ENCODE results near the gene CLMN.

The CLMN gene

GRCh38 chr14:95338436-95338835 is 18.7 kb upstream of the CLMN start:
- H3K4me1 ChIP-seq (ENCODE audit: control insufficient read depth, insufficient read depth, low read length) = no peaks in the 10 kb centered on the region
- no peak overlapping the region for H3K9ac ChIP-seq (ENCODE audit: low read length)
- no peaks in the 10 kb centered on the region for H3K27me3 ChIP-seq (ENCODE audit: control insufficient read depth, insufficient read depth, low read length)
- no peak overlapping the region for H3K4me3 ChIP-seq (ENCODE audit: low read length)
- H3K36me3 ChIP-seq (ENCODE audit: control insufficient read depth, insufficient read depth, low read length) = no peaks in the 10 kb centered on the region
- no peak overlapping the region for H3K27ac ChIP-seq (ENCODE audit: low read depth, low read length)

- Histone ChIP-seq H3K4me1 (ENCODE audit: control insufficient read depth, insufficient read depth, low read length) (no peaks in the 10 kb centered on the region), H3K27ac (ENCODE audit: low read depth, low read length) (no peak overlapping the region), H3K36me3 (ENCODE audit: control insufficient read depth, insufficient read depth, low read length) (no peaks in the 10 kb centered on the region)
Measured at GRCh38 chr14:95337041-95337595, 17.4 kb upstream of the CLMN start.

DNA sequence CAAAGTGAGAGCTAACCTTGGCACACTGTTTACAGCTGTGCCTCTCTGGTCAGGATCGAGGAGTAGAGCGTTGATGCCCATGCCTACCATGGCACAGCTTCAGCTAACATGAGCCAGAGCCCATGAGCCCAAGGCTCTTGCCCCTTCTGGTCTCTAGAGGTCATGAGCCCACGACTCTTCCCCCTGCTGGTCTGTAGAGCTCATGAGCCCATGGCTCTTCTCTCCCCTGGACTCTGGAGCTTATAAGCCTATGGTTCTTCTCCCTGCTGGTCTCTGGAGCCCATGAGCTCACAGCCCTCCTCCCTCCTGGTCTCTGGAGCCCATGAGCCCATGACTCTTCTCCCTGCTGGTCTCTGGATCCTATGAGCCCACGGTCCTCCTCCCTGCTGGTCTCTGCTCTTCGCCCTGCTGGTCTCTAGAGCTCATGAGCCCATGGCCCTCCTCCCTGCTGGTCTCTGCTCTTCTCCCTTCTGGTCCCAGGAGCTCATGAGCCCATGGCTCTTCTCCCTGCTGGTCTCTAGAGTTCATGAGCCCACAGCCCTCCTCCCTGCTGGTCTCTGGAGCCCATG is 16.6 kb upstream of the CLMN start:
- no peaks in the 10 kb centered on the region for H3K36me3 ChIP-seq (ENCODE audit: control insufficient read depth, insufficient read depth, low read length)
- H3K4me3 ChIP-seq (ENCODE audit: low read length) = no peak overlapping the region
- no peaks in the 10 kb centered on the region for H3K27me3 ChIP-seq (ENCODE audit: control insufficient read depth, insufficient read depth, low read length)
- H3K9ac ChIP-seq (ENCODE audit: low read length) = no peak overlapping the region
- H3K27ac ChIP-seq (ENCODE audit: low read depth, low read length) = no peak overlapping the region
- H3K4me1 ChIP-seq (ENCODE audit: control insufficient read depth, insufficient read depth, low read length) = no peaks in the 10 kb centered on the region

More at GRCh38 chr14:95337041-95337595, 17.4 kb upstream of the CLMN start:
- H3K27me3 ChIP-seq (ENCODE audit: control insufficient read depth, insufficient read depth, low read length) = no peaks in the 10 kb centered on the region
- no peak overlapping the region for H3K4me3 ChIP-seq (ENCODE audit: low read length)
- H3K9ac ChIP-seq (ENCODE audit: low read length) = no peak overlapping the region

- Histone ChIP-seq H3K27me3 (ENCODE audit: control insufficient read depth, insufficient read depth, low read length) (no peaks in the 10 kb centered on the region), H3K4me1 (ENCODE audit: control insufficient read depth, insufficient read depth, low read length) (no peaks in the 10 kb centered on the region), H3K9ac (ENCODE audit: low read length) (no peak overlapping the region), H3K36me3 (ENCODE audit: control insufficient read depth, insufficient read depth, low read length) (no peaks in the 10 kb centered on the region), H3K4me3 (ENCODE audit: low read length) (no peak overlapping the region), H3K27ac (ENCODE audit: low read depth, low read length) (no peak overlapping the region)
Measured at GRCh38 chr14:95335071-95335470, 15.4 kb upstream of the CLMN start.

GRCh38 chr14:95334044-95334443 is 14.3 kb upstream of the CLMN start:
- no peak overlapping the region for H3K4me3 ChIP-seq (ENCODE audit: low read length)

GRCh38 chr14:95332641-95333040 is 12.9 kb upstream of the CLMN start:
- Histone ChIP-seq H3K27me3 (ENCODE audit: control insufficient read depth, insufficient read depth, low read length) (no peaks in the 10 kb centered on the region), H3K27ac (ENCODE audit: low read depth, low read length) (no peak overlapping the region), H3K36me3 (ENCODE audit: control insufficient read depth, insufficient read depth, low read length) (no peaks in the 10 kb centered on the region), H3K9ac (ENCODE audit: low read length) (no peak overlapping the region), H3K4me3 (ENCODE audit: low read length) (no peak overlapping the region), H3K4me1 (ENCODE audit: control insufficient read depth, insufficient read depth, low read length) (no peaks in the 10 kb centered on the region)

More at GRCh38 chr14:95334044-95334443, 14.3 kb upstream of the CLMN start:
- H3K9ac ChIP-seq (ENCODE audit: low read length) = no peak overlapping the region
- no peaks in the 10 kb centered on the region for H3K27me3 ChIP-seq (ENCODE audit: control insufficient read depth, insufficient read depth, low read length)
- no peak overlapping the region for H3K27ac ChIP-seq (ENCODE audit: low read depth, low read length)
- no peaks in the 10 kb centered on the region for H3K36me3 ChIP-seq (ENCODE audit: control insufficient read depth, insufficient read depth, low read length)
- no peaks in the 10 kb centered on the region for H3K4me1 ChIP-seq (ENCODE audit: control insufficient read depth, insufficient read depth, low read length)

DNA sequence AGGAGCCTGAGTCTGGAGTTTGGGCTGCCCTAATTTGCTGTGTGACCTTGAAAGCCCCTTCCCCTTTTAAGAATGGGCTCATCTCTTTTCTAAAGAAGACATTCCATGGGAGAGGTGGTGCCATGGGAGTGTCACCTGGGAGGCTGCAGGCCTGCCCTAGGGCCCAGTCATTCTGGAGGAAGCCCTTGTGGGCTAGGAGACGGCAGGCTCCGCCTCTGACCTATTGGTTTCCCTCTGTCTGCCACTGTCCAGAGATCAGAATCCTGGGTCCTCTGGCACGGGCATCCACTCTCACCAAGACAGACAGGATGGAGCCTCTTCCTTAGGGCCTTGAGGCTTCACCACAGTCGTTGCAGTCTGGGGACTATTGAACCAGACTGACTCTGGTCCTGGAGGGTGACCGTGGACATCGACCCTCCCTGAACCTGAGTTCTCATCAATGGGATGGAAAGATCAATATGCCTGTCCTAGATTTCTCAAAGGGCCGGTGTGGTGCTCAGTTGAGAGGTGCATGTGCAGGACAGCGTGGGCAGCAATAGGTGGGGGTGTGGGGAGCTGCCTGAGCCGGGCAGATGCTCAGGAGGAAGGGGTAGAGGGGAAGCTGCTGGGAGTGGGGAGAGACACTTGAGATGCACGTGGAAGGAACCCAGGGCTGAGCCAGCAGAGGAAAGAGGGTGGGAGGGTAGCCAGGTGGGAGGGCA is 12.2 kb upstream of the CLMN start:
- H3K4me1 ChIP-seq (ENCODE audit: control insufficient read depth, insufficient read depth, low read length) = no peaks in the 10 kb centered on the region
- H3K36me3 ChIP-seq (ENCODE audit: control insufficient read depth, insufficient read depth, low read length) = no peaks in the 10 kb centered on the region
- no peak overlapping the region for H3K4me3 ChIP-seq (ENCODE audit: low read length)
- no peak overlapping the region for H3K9ac ChIP-seq (ENCODE audit: low read length)
- H3K27ac ChIP-seq (ENCODE audit: low read depth, low read length) = no peak overlapping the region
- no peaks in the 10 kb centered on the region for H3K27me3 ChIP-seq (ENCODE audit: control insufficient read depth, insufficient read depth, low read length)

DNA sequence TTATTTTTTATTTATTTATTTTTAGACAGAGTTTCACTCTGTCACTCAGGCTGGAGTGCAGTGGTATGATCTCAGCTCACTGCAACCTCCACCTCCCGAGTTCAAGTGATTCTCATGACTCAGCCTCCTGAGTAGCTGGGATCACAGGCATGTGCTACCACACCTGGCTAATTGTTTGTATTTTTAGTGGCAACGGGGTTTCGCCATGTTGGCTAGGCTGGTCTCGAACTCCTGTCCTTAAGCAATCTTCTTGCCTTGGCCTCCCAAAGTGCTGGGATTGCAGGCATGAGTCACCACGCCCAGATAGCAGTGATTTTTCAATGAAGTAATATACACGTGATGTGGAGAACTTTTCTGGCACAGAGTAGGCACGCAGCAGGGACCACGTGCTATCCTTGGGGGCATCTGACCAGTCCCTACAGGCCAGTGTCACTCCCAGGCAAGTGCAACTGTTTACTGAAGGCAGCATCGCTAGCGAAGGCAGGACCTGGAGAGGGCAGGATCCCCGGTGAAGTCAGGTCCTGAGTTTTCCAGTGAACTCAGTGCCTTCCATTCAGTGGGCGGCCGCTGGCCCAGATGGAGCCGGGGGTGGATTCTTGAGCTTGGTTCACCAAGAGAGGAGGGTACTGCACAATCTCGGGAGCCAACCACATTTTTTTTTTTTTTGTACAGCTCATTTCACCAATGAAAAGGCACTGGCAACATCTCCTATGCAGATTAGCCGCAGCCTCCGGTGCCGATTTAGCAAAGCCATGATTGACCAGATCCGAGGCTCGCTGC is 11.1 kb upstream of the CLMN start:
- no peak overlapping the region for H3K27ac ChIP-seq (ENCODE audit: low read depth, low read length)
- H3K27me3 ChIP-seq (ENCODE audit: control insufficient read depth, insufficient read depth, low read length) = no peaks in the 10 kb centered on the region
- H3K4me3 ChIP-seq (ENCODE audit: low read length) = no peak overlapping the region
- H3K9ac ChIP-seq (ENCODE audit: low read length) = no peak overlapping the region
- no peaks in the 10 kb centered on the region for H3K4me1 ChIP-seq (ENCODE audit: control insufficient read depth, insufficient read depth, low read length)
- H3K36me3 ChIP-seq (ENCODE audit: control insufficient read depth, insufficient read depth, low read length) = no peaks in the 10 kb centered on the region

DNA sequence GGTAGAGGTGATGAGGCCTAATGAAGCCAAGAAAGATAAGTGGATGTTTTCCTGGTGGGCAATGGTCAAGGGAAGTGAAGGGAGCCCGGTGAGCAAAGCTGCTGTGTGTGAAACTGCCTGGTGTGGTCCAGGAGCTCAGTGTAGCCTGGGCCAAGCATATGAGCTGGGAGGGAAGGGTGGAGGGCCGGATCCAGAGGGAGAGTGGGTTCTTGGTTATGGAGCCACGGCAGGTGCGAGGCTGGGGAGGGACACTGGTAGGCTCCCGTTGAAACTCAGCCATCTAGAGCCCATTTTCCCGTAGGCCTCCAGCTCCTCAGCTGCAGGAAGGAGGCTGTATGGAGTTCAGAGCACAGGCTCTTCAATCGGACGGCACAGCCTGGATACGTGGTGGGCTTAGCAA is 10.2 kb upstream of the CLMN start:
- no peaks in the 10 kb centered on the region for H3K4me1 ChIP-seq (ENCODE audit: control insufficient read depth, insufficient read depth, low read length)
- H3K27me3 ChIP-seq (ENCODE audit: control insufficient read depth, insufficient read depth, low read length) = no peaks in the 10 kb centered on the region
- H3K27ac ChIP-seq (ENCODE audit: low read depth, low read length) = no peak overlapping the region
- H3K4me3 ChIP-seq (ENCODE audit: low read length) = no peak overlapping the region
- H3K36me3 ChIP-seq (ENCODE audit: control insufficient read depth, insufficient read depth, low read length) = no peaks in the 10 kb centered on the region
- H3K9ac ChIP-seq (ENCODE audit: low read length) = no peak overlapping the region

DNA sequence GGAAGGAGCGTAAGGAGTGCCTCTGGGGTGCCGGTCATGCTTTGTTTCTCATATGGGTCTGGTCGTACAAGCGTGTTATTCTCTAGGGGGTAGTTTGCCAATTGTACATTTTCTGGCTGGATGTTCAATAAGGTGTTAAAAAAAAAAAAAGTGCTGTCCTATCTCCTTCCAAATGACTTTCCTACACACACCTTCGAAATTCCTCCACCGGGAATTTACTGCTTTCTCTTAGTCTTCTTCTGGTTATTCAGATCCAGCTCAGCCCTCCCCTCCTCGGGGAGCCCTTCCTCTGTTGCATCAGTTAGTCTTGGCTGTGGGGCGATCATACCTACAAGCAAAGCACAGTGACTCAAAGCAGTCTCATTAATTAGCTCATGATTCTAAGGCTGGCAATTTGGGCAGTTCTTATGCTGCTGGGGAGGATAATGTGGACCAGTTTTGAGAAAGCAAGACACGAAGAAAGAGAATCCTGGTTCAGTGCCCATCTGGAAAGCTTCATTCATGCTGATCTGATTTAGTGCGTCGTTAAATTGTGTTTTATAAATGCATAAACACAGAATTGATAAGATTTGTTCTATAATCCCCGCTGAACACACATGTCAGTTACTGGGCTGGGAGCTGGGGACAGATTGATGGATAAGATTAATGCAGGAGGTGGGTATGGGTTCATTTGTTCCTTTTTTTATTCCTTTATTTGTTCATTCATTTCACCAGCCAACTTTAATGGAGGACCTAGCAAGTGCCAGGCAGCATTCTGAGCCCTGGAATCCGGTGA is 9.2 kb upstream of the CLMN start:
- Histone ChIP-seq H3K4me3 (ENCODE audit: low read length) (no peak overlapping the region), H3K27me3 (ENCODE audit: control insufficient read depth, insufficient read depth, low read length) (no peaks in the 10 kb centered on the region), H3K36me3 (ENCODE audit: control insufficient read depth, insufficient read depth, low read length) (no peaks in the 10 kb centered on the region), H3K4me1 (ENCODE audit: control insufficient read depth, insufficient read depth, low read length) (no peaks in the 10 kb centered on the region), H3K9ac (ENCODE audit: low read length) (no peak overlapping the region), H3K27ac (ENCODE audit: low read depth, low read length) (no peak overlapping the region)

- Histone ChIP-seq H3K27me3 (ENCODE audit: control insufficient read depth, insufficient read depth, low read length) (no peaks in the 10 kb centered on the region), H3K36me3 (ENCODE audit: control insufficient read depth, insufficient read depth, low read length) (no peaks in the 10 kb centered on the region), H3K27ac (ENCODE audit: low read depth, low read length) (no peak overlapping the region), H3K9ac (ENCODE audit: low read length) (no peak overlapping the region), H3K4me1 (ENCODE audit: control insufficient read depth, insufficient read depth, low read length) (no peaks in the 10 kb centered on the region), H3K4me3 (ENCODE audit: low read length) (no peak overlapping the region)
Measured at GRCh38 chr14:95327558-95328374, 8.1 kb upstream of the CLMN start.
